Loucy (cell line): Measurements from ENCODE around the gene GPR150.

Experiments used
- CTCF ChIP-seq: fragments of 200-600 bp; sonication (generic); conservative IDR thresholded peaks from 2 replicates; pipeline ENCODE4 v1.5.1; 2014; ENCODE audit warnings: mild to moderate bottlenecking, antibody characterized with exemption, low read length
- EZH2phosphoT487 ChIP-seq: fragments of 200-600 bp; IDR thresholded peaks from 2 replicates; pipeline ENCODE4 v1.6.1; 2018; ENCODE audit warnings: antibody characterized with exemption, mild to moderate bottlenecking, moderate library complexity, borderline replicate concordance

GRCh38 chr5:95631255-95631958 lies 11.5 kb downstream of the GPR150 start:
- TF ChIP-seq CTCF: no peak
- TF ChIP-seq EZH2phosphoT487: no peak
